WTC11 (cell line): ENCODE data around the gene ZBTB16. TPM values are rescaled to one million over a fixed set of nuclear protein-coding genes. Genes with fewer than 3 reads are reported as not detected.

ENCODE experiments used
- ATAC-seq: fragments of 200-7000 bp; cut with Tn5 transposase; 2 replicates; pipeline ENCODE4 v1.10.0; 2021; ENCODE audit warnings: mild to moderate bottlenecking, moderate library complexity
- CTCF ChIA-PET: fragments of 300-600 bp; sonication (Branson Sonifier 250); formaldehyde crosslinking; loops from one replicate; lab custom pipeline; 2021; ENCODE audit warnings: antibody characterized with exemption; lab: Charles Lee
- POLR2A ChIA-PET: fragments of 350-600 bp; sonication (Branson Sonifier 250); formaldehyde crosslinking; loops from one replicate; lab custom pipeline; 2021; ENCODE audit warnings: antibody characterized with exemption; lab: Charles Lee
- DNase-seq: peaks from one replicate; pipeline ENCODE4 v3.0.0; 2021; ENCODE audit warnings: low spot score
- H3K27ac Mint-ChIP-seq: 2 replicates; pipeline ENCODE4 v1.8.0; 2021; ENCODE audit warnings: mixed read lengths
- H3K27me3 Mint-ChIP-seq: 2 replicates; pipeline ENCODE4 v1.8.0; 2021; ENCODE audit warnings: low read depth, mild to moderate bottlenecking, moderate library complexity, mixed read lengths
- H3K36me3 Mint-ChIP-seq: 2 replicates; pipeline ENCODE4 v1.8.0; 2021; ENCODE audit warnings: mixed read lengths
- H3K4me1 Mint-ChIP-seq: 2 replicates; pipeline ENCODE4 v1.8.0; 2022; ENCODE audit warnings: mixed read lengths
- H3K4me3 Mint-ChIP-seq: 2 replicates; pipeline ENCODE4 v1.8.0; 2021; ENCODE audit warnings: mild to moderate bottlenecking, moderate library complexity, mixed read lengths
- H3K9me3 Mint-ChIP-seq: 2 replicates; pipeline ENCODE4 v1.8.0; 2021; ENCODE audit warnings: mixed read lengths
- CBFB ChIP-seq: sonication (generic); formaldehyde crosslinking; IDR thresholded peaks from 2 replicates; pipeline ENCODE4 v1.8.1; 2022; ENCODE audit warnings: mild to moderate bottlenecking, low read depth, missing genetic modification reagents
- CREM ChIP-seq: sonication (generic); formaldehyde crosslinking; IDR thresholded peaks from 2 replicates; pipeline ENCODE4 v1.8.1; 2022; ENCODE audit warnings: mild to moderate bottlenecking, missing genetic modification reagents, moderate library complexity
- FOXJ3 ChIP-seq: sonication (generic); formaldehyde crosslinking; IDR thresholded peaks from 2 replicates; pipeline ENCODE4 v1.9.0; 2021; ENCODE audit warnings: missing genetic modification reagents, mild to moderate bottlenecking, borderline replicate concordance
- FOXP1 ChIP-seq: sonication (generic); formaldehyde crosslinking; IDR thresholded peaks from 2 replicates; pipeline ENCODE4 v1.8.0; 2022; ENCODE audit warnings: missing genetic modification reagents, mild to moderate bottlenecking, moderate library complexity, borderline replicate concordance
- GTF2I ChIP-seq: fragments of 250-450 bp; sonication (Bioruptor Pico); conservative IDR thresholded peaks from 2 replicates; pipeline ENCODE4 v1.4.0; 2021; ENCODE audit warnings: mild to moderate bottlenecking
- HMGA2 ChIP-seq: fragments of 250-450 bp; sonication (Bioruptor Pico); IDR thresholded peaks from 2 replicates; pipeline ENCODE4 v1.4.0; 2021; ENCODE audit warnings: mild to moderate bottlenecking, moderate library complexity
- NFYB ChIP-seq: sonication (generic); formaldehyde crosslinking; conservative IDR thresholded peaks from 2 replicates; pipeline ENCODE4 v1.8.0; 2022; ENCODE audit warnings: low read depth, missing genetic modification reagents
- NR2C2 ChIP-seq: sonication (generic); formaldehyde crosslinking; IDR thresholded peaks from 2 replicates; pipeline ENCODE4 v1.8.0; 2022; ENCODE audit warnings: mild to moderate bottlenecking, missing genetic modification reagents
- SP1 ChIP-seq: sonication (generic); formaldehyde crosslinking; conservative IDR thresholded peaks from 2 replicates; pipeline ENCODE4 v1.8.1; 2022; ENCODE audit warnings: missing genetic modification reagents
- TCF7 ChIP-seq: sonication (generic); formaldehyde crosslinking; IDR thresholded peaks from 2 replicates; pipeline ENCODE4 v1.8.0; 2022; ENCODE audit warnings: mild to moderate bottlenecking, low read depth, missing genetic modification reagents, moderate library complexity
- ZNF232 ChIP-seq: sonication (generic); formaldehyde crosslinking; IDR thresholded peaks from 2 replicates; pipeline ENCODE4 v1.8.0; 2022; ENCODE audit warnings: mild to moderate bottlenecking, missing genetic modification reagents
- ZNF671 ChIP-seq: fragments of 250-450 bp; sonication (Bioruptor Pico); IDR thresholded peaks from 2 replicates; pipeline ENCODE4 v1.8.0; 2021; ENCODE audit warnings: mild to moderate bottlenecking
- total RNA-seq: library from RNA; stranded (reverse); gene quantifications from 3 replicates; pipeline ENCODE4 v1.2.3, GENCODE V29; 2021
- TF ChIP-seq, protein P1 (sequence below): fragments of 250-450 bp; sonication (Bioruptor Pico); IDR thresholded peaks from 2 replicates; pipeline ENCODE4 v1.9.0; 2021; ENCODE audit warnings: mild to moderate bottlenecking, borderline replicate concordance
- TF ChIP-seq, protein P2 (sequence below): sonication (generic); formaldehyde crosslinking; IDR thresholded peaks from 2 replicates; pipeline ENCODE4 v1.8.0; 2022; ENCODE audit warnings: mild to moderate bottlenecking, missing genetic modification reagents
- TF ChIP-seq, protein P3 (sequence below): sonication (generic); formaldehyde crosslinking; IDR thresholded peaks from 2 replicates; pipeline ENCODE4 v1.8.0; 2022; ENCODE audit warnings: missing genetic modification reagents
- TF ChIP-seq, protein P4 (sequence below): sonication (generic); formaldehyde crosslinking; IDR thresholded peaks from 2 replicates; pipeline ENCODE4 v1.8.1; 2022; ENCODE audit warnings: mild to moderate bottlenecking, missing genetic modification reagents, moderate library complexity, borderline replicate concordance
- TF ChIP-seq, protein P5 (sequence below): sonication (generic); formaldehyde crosslinking; IDR thresholded peaks from 2 replicates; pipeline ENCODE4 v1.8.0; 2022; ENCODE audit warnings: mild to moderate bottlenecking, missing genetic modification reagents
- TF ChIP-seq, protein P6 (sequence below): sonication (generic); formaldehyde crosslinking; IDR thresholded peaks from 2 replicates; pipeline ENCODE4 v1.8.1; 2023; ENCODE audit warnings: mild to moderate bottlenecking, missing genetic modification reagents, borderline replicate concordance
- TF ChIP-seq, protein P7 (sequence below): sonication (generic); formaldehyde crosslinking; IDR thresholded peaks from 2 replicates; pipeline ENCODE4 v1.8.1; 2023; ENCODE audit warnings: mild to moderate bottlenecking, missing genetic modification reagents, moderate library complexity

ZBTB16 gene
- total RNA-seq, 1 experiment from 2014 or later: 0.57 TPM

DNA sequence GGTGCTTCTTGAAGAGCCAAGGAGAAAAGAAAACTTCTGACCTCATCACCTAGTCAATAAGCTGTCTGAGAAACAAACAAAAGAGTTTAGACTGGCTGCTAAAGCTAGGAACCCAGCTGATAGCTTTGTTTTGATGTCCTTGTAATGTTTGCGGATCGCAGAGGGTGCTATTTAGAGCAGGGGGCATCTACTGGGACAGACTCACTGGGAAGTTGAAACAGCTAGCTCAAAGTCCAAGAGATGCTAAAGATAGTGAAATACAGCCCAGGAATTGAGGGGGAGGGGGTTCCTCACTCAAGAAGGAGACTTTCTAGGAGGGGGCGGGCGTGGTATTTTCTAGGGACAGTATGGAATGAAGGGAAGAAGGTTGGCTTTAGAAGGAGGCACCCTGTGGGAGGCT lies 18.9 kb downstream of the ZBTB16 start (continued):
- TF ChIP-seq, protein P1, sequence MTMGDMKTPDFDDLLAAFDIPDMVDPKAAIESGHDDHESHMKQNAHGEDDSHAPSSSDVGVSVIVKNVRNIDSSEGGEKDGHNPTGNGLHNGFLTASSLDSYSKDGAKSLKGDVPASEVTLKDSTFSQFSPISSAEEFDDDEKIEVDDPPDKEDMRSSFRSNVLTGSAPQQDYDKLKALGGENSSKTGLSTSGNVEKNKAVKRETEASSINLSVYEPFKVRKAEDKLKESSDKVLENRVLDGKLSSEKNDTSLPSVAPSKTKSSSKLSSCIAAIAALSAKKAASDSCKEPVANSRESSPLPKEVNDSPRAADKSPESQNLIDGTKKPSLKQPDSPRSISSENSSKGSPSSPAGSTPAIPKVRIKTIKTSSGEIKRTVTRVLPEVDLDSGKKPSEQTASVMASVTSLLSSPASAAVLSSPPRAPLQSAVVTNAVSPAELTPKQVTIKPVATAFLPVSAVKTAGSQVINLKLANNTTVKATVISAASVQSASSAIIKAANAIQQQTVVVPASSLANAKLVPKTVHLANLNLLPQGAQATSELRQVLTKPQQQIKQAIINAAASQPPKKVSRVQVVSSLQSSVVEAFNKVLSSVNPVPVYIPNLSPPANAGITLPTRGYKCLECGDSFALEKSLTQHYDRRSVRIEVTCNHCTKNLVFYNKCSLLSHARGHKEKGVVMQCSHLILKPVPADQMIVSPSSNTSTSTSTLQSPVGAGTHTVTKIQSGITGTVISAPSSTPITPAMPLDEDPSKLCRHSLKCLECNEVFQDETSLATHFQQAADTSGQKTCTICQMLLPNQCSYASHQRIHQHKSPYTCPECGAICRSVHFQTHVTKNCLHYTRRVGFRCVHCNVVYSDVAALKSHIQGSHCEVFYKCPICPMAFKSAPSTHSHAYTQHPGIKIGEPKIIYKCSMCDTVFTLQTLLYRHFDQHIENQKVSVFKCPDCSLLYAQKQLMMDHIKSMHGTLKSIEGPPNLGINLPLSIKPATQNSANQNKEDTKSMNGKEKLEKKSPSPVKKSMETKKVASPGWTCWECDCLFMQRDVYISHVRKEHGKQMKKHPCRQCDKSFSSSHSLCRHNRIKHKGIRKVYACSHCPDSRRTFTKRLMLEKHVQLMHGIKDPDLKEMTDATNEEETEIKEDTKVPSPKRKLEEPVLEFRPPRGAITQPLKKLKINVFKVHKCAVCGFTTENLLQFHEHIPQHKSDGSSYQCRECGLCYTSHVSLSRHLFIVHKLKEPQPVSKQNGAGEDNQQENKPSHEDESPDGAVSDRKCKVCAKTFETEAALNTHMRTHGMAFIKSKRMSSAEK (CRISPR knock-in tag): no peak
- TF ChIP-seq, protein P2, sequence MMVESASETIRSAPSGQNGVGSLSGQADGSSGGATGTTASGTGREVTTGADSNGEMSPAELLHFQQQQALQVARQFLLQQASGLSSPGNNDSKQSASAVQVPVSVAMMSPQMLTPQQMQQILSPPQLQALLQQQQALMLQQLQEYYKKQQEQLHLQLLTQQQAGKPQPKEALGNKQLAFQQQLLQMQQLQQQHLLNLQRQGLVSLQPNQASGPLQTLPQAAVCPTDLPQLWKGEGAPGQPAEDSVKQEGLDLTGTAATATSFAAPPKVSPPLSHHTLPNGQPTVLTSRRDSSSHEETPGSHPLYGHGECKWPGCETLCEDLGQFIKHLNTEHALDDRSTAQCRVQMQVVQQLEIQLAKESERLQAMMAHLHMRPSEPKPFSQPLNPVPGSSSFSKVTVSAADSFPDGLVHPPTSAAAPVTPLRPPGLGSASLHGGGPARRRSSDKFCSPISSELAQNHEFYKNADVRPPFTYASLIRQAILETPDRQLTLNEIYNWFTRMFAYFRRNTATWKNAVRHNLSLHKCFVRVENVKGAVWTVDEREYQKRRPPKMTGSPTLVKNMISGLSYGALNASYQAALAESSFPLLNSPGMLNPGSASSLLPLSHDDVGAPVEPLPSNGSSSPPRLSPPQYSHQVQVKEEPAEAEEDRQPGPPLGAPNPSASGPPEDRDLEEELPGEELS (CRISPR knock-in tag): no peak
- no peak for TF ChIP-seq NFYB (CRISPR knock-in tag)
- no peak for TF ChIP-seq TCF7 (CRISPR knock-in tag)
- TF ChIP-seq FOXJ3 (CRISPR knock-in tag): no peak
- TF ChIP-seq CREM (CRISPR knock-in tag): no peak
- no peak for TF ChIP-seq CBFB
- no peak for TF ChIP-seq ZNF232 (CRISPR knock-in tag)
- TF ChIP-seq, all 79 proteins: peak for 0

DNA sequence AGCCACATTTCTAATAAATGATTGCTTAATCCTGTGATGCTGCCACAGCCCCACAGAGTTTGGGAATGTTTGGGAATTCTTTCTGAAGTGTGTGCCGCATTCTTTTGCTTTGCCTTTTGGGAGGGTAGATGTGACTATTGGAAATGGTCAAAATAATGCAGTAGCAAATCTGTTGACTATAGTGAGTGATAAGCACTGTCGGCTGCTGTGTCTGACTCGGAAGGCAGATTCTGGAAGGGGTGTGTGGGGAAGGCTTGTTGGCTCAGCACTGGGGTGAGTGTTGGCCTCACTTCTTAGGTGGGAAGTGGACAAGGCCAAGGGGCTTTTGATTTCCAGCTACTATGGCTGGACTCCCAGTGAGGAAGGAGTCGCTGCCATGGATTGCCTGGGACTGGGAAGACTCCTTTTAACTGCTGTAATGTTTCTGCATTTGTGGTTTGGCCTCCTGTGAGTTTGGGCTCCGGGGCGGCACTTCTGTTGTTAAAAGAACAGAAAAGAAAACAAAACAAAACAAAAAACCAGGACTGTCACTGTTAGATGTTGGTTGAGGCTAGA lies 20.1 kb downstream of the ZBTB16 start:
- ATAC-seq (no peak), DNase-seq (no peak)
- CTCF ChIA-PET: no interaction called here
- Mint-ChIP-seq H3K4me3 (no peak overlapping the region), H3K4me1 (peaks cover 31% of the 10 kb centered on the region), H3K27ac (no peak overlapping the region), H3K9me3 (no peaks in the 10 kb centered on the region), H3K36me3 (no peaks in the 10 kb centered on the region), H3K27me3 (peaks cover 68% of the 10 kb centered on the region)
- POLR2A ChIA-PET: no interaction called here
- TF ChIP-seq, protein P3, sequence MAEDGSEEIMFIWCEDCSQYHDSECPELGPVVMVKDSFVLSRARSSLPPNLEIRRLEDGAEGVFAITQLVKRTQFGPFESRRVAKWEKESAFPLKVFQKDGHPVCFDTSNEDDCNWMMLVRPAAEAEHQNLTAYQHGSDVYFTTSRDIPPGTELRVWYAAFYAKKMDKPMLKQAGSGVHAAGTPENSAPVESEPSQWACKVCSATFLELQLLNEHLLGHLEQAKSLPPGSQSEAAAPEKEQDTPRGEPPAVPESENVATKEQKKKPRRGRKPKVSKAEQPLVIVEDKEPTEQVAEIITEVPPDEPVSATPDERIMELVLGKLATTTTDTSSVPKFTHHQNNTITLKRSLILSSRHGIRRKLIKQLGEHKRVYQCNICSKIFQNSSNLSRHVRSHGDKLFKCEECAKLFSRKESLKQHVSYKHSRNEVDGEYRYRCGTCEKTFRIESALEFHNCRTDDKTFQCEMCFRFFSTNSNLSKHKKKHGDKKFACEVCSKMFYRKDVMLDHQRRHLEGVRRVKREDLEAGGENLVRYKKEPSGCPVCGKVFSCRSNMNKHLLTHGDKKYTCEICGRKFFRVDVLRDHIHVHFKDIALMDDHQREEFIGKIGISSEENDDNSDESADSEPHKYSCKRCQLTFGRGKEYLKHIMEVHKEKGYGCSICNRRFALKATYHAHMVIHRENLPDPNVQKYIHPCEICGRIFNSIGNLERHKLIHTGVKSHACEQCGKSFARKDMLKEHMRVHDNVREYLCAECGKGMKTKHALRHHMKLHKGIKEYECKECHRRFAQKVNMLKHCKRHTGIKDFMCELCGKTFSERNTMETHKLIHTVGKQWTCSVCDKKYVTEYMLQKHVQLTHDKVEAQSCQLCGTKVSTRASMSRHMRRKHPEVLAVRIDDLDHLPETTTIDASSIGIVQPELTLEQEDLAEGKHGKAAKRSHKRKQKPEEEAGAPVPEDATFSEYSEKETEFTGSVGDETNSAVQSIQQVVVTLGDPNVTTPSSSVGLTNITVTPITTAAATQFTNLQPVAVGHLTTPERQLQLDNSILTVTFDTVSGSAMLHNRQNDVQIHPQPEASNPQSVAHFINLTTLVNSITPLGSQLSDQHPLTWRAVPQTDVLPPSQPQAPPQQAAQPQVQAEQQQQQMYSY (CRISPR knock-in tag): no peak
- TF ChIP-seq NFYB (CRISPR knock-in tag): no peak
- TF ChIP-seq, protein P4, sequence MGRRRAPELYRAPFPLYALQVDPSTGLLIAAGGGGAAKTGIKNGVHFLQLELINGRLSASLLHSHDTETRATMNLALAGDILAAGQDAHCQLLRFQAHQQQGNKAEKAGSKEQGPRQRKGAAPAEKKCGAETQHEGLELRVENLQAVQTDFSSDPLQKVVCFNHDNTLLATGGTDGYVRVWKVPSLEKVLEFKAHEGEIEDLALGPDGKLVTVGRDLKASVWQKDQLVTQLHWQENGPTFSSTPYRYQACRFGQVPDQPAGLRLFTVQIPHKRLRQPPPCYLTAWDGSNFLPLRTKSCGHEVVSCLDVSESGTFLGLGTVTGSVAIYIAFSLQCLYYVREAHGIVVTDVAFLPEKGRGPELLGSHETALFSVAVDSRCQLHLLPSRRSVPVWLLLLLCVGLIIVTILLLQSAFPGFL (CRISPR knock-in tag): no peak
- TF ChIP-seq, protein P5, sequence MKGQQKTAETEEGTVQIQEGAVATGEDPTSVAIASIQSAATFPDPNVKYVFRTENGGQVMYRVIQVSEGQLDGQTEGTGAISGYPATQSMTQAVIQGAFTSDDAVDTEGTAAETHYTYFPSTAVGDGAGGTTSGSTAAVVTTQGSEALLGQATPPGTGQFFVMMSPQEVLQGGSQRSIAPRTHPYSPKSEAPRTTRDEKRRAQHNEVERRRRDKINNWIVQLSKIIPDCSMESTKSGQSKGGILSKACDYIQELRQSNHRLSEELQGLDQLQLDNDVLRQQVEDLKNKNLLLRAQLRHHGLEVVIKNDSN: no peak
- TF ChIP-seq, protein P6, sequence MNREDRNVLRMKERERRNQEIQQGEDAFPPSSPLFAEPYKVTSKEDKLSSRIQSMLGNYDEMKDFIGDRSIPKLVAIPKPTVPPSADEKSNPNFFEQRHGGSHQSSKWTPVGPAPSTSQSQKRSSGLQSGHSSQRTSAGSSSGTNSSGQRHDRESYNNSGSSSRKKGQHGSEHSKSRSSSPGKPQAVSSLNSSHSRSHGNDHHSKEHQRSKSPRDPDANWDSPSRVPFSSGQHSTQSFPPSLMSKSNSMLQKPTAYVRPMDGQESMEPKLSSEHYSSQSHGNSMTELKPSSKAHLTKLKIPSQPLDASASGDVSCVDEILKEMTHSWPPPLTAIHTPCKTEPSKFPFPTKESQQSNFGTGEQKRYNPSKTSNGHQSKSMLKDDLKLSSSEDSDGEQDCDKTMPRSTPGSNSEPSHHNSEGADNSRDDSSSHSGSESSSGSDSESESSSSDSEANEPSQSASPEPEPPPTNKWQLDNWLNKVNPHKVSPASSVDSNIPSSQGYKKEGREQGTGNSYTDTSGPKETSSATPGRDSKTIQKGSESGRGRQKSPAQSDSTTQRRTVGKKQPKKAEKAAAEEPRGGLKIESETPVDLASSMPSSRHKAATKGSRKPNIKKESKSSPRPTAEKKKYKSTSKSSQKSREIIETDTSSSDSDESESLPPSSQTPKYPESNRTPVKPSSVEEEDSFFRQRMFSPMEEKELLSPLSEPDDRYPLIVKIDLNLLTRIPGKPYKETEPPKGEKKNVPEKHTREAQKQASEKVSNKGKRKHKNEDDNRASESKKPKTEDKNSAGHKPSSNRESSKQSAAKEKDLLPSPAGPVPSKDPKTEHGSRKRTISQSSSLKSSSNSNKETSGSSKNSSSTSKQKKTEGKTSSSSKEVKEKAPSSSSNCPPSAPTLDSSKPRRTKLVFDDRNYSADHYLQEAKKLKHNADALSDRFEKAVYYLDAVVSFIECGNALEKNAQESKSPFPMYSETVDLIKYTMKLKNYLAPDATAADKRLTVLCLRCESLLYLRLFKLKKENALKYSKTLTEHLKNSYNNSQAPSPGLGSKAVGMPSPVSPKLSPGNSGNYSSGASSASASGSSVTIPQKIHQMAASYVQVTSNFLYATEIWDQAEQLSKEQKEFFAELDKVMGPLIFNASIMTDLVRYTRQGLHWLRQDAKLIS: no peak
- no peak for TF ChIP-seq GTF2I
- no peak for TF ChIP-seq ZNF671 (CRISPR knock-in tag)
- TF ChIP-seq NR2C2 (CRISPR knock-in tag): no peak
- no peak for TF ChIP-seq SP1 (CRISPR knock-in tag)
- TF ChIP-seq, protein P7, sequence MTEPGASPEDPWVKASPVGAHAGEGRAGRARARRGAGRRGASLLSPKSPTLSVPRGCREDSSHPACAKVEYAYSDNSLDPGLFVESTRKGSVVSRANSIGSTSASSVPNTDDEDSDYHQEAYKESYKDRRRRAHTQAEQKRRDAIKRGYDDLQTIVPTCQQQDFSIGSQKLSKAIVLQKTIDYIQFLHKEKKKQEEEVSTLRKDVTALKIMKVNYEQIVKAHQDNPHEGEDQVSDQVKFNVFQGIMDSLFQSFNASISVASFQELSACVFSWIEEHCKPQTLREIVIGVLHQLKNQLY (CRISPR knock-in tag): no peak
- TF ChIP-seq HMGA2 (CRISPR knock-in tag): no peak
- no peak for TF ChIP-seq FOXP1 (CRISPR knock-in tag)
